OCI-LY3 (cell line): ENCODE results near the gene RTN4RL1.

ENCODE experiments used
- H2AFZ ChIP-seq: fragments of 200-600, 300-600 bp; shearing (Covaris generic); 2 replicates; pipeline ENCODE4 v1.6.0; 2014; ENCODE audit warnings: antibody characterized with exemption, low read depth, low read length
- H3K27ac ChIP-seq: fragments of 200-600, 300-600 bp; sonication (generic); 2 replicates; pipeline ENCODE4 v1.5.1; 2014; ENCODE audit warnings: mild to moderate bottlenecking, low read length, moderate library complexity, mixed read lengths
- H3K27me3 ChIP-seq: fragments of 200-600, 300-600 bp; sonication (generic); 2 replicates; pipeline ENCODE4 v1.6.1; 2014; ENCODE audit warnings: low read depth, low read length, mixed read lengths
- H3K36me3 ChIP-seq: fragments of 200-600, 300-600 bp; sonication (generic); replicated peaks from 2 replicates; pipeline ENCODE3; 2014; ENCODE audit warnings: low read depth, low read length, mixed read lengths
- H3K4me1 ChIP-seq: fragments of 300-600, 200-600 bp; sonication (generic); 2 replicates; pipeline ENCODE4 v1.6.1; 2014; ENCODE audit warnings: low read length, mixed read lengths
- H3K4me2 ChIP-seq: fragments of 200-600, 300-600 bp; sonication (generic); 2 replicates; pipeline ENCODE4 v1.6.1; 2014; ENCODE audit warnings: low read length, mixed read lengths
- H3K4me3 ChIP-seq: fragments of 300-600, 200-600 bp; sonication (generic); 2 replicates; pipeline ENCODE4 v1.5.1; 2014; ENCODE audit warnings: antibody characterized with exemption, mild to moderate bottlenecking, low read length, moderate library complexity
- H3K79me2 ChIP-seq: fragments of 300-600, 200-600 bp; shearing (Covaris generic); 2 replicates; pipeline ENCODE4 v1.6.1; 2014; ENCODE audit warnings: mild to moderate bottlenecking, low read length, mixed read lengths
- H3K9ac ChIP-seq: fragments of 300-600, 200-600 bp; shearing (Covaris generic); 2 replicates; pipeline ENCODE4 v1.6.0; 2014; ENCODE audit warnings: mild to moderate bottlenecking, low read length, moderate library complexity
- H3K9me3 ChIP-seq: fragments of 200-600, 300-600 bp; shearing (Covaris generic); 2 replicates; pipeline ENCODE4 v1.6.1; 2014; ENCODE audit warnings: low read length, mixed read lengths; ENCODE audit not compliant: insufficient read depth
- H4K20me1 ChIP-seq: fragments of 200-600, 300-600 bp; sonication (generic); 2 replicates; pipeline ENCODE4 v1.6.1; 2016; ENCODE audit warnings: low read length, mixed read lengths; ENCODE audit not compliant: insufficient read depth
- CTCF ChIP-seq: fragments of 200-600, 300-600 bp; sonication (generic); IDR thresholded peaks from 2 replicates; pipeline ENCODE4 v1.5.1; 2014; ENCODE audit warnings: antibody characterized with exemption, low read length, low read depth
- EZH2phosphoT487 ChIP-seq: fragments of 200-600 bp; shearing (Covaris generic); IDR thresholded peaks from 2 replicates; pipeline ENCODE4 v1.6.1; 2018; ENCODE audit warnings: antibody characterized with exemption, mixed run types, low read depth

RTN4RL1 gene

DNA sequence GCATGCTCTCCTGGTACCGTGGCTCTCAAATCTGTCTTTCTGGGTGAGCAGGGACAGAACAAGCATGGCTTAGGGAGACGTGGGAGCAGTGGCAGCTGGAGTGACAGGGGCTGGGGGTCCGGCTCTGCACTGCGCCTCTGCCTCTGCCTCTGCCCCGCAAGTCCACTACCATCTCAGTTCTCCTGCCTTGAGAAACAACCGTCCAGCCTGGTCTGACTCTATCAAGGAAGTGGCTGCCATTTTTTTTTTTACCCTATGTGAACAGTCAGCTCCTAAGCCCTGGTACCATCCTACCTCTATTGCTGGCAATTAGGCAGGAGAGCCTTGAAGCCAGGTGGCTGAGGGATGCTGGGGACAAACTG lies 45.9 kb upstream of the RTN4RL1 start:
- Histone ChIP-seq H3K4me3 (peak overlapping the region; percentile 59), H4K20me1 (peaks cover 49% of the 10 kb centered on the region), H3K36me3 (no peaks in the 10 kb centered on the region), H3K9me3 (no peaks in the 10 kb centered on the region), H3K27me3 (peaks cover 16% of the 10 kb centered on the region), H3K79me2 (no peaks in the 10 kb centered on the region), H3K27ac (peak overlapping the region; percentile 29; the same call in 1 of the 2 replicates), H3K4me2 (peak overlapping the region; percentile 81), H3K9ac (no peak overlapping the region), H3K4me1 (peaks cover 23% of the 10 kb centered on the region), H2AFZ (no peak overlapping the region)
- no peak for TF ChIP-seq EZH2phosphoT487
- no peak for TF ChIP-seq CTCF

GRCh38 chr17:2070241-2071023 lies 45.3 kb upstream of the RTN4RL1 start:
- Histone ChIP-seq H3K9me3 (no peaks in the 10 kb centered on the region), H3K4me2 (peak overlapping the region; percentile 81), H3K9ac (no peak overlapping the region), H3K27me3 (peaks cover 16% of the 10 kb centered on the region), H4K20me1 (peaks cover 49% of the 10 kb centered on the region), H3K4me1 (peaks cover 23% of the 10 kb centered on the region), H3K27ac (peak overlapping the region; percentile 29; the same call in 1 of the 2 replicates), H3K36me3 (no peaks in the 10 kb centered on the region), H3K79me2 (no peaks in the 10 kb centered on the region), H2AFZ (no peak overlapping the region), H3K4me3 (peak overlapping the region; percentile 59)
- TF ChIP-seq CTCF (peak; percentile 12; the same call in 1 of the 2 replicates), EZH2phosphoT487 (peak; percentile 74; the same call in 1 of the 2 replicates)

DNA sequence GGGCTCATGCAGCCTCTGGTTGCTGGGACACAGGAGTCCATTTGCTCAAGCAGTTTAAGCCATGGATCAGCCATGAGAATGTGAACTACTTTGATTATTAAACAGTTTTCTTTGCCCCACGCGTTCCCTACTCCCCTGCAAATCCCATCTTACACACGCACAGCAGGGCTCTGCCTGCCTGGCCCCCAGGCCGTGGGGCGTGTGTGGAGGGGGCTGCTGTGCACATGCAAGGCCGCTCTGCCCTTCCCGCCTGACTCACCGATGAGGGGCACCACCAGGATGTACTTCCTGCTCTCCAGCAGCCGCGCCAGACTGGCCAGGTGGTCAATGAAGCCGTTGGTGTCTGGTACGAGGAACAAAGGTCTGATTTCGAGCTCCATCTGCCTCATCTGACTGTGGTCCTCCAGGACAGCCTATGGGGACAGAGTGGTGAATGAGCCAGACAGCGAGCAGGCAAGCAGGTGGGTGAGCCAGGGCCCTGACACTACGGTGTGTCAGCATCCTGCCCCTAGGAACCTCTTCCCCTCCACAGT lies 43.5 kb upstream of the RTN4RL1 start:
- H3K36me3 ChIP-seq = no peaks in the 10 kb centered on the region
- H3K4me3 ChIP-seq = no peak overlapping the region
- H3K9me3 ChIP-seq = no peaks in the 10 kb centered on the region
- H4K20me1 ChIP-seq = peaks cover 57% of the 10 kb centered on the region
- no peak overlapping the region for H3K9ac ChIP-seq
- H3K27me3 ChIP-seq = peaks cover 13% of the 10 kb centered on the region
- H3K27ac ChIP-seq = no peak overlapping the region
- no peaks in the 10 kb centered on the region for H3K79me2 ChIP-seq
- TF ChIP-seq CTCF (no peak), EZH2phosphoT487 (no peak)
- peaks cover 23% of the 10 kb centered on the region for H3K4me1 ChIP-seq
- no peak overlapping the region for H2AFZ ChIP-seq
- no peak overlapping the region for H3K4me2 ChIP-seq

DNA sequence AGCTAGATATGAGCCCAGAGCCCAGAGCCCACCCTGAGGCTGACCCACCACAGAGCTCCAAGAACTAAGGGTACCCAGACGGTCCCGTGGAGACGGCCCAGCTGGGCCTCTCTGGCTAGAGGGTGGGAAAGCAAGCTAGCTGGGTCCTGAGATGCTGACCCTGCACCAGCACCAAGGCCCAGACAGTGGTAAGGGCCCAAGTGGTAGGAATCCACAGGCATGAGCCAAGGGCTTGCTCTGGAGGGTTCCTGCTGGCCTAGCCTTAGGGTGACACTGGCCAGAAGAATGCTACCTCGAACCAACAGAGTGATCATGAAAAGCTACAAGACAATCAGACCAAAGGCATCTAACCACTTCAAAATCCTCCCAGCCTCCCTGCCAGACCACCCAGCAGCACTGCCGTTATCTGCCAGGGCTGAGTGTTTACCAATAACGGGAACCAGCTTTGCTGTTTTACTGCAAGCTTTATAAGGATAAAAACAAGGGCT lies 42.9 kb upstream of the RTN4RL1 start:
- H3K27ac ChIP-seq = no peak overlapping the region
- H2AFZ ChIP-seq = no peak overlapping the region
- H3K4me3 ChIP-seq = no peak overlapping the region
- no peak overlapping the region for H3K4me2 ChIP-seq
- H3K36me3 ChIP-seq = no peaks in the 10 kb centered on the region
- H3K4me1 ChIP-seq = peaks cover 23% of the 10 kb centered on the region
- no peaks in the 10 kb centered on the region for H3K79me2 ChIP-seq
- H3K27me3 ChIP-seq = peaks cover 13% of the 10 kb centered on the region
- no peaks in the 10 kb centered on the region for H3K9me3 ChIP-seq
- no peak for TF ChIP-seq EZH2phosphoT487
- peaks cover 57% of the 10 kb centered on the region for H4K20me1 ChIP-seq
- no peak overlapping the region for H3K9ac ChIP-seq
